GM18909 (cell line): ENCODE results near the gene GDF7.

Experiments used
- ATAC-seq: cut with Tn5 transposase; IDR thresholded peaks from one replicate; pipeline ENCODE4 v1.9.1; 2021; ENCODE audit warnings: mild to moderate bottlenecking; ENCODE audit not compliant: unreplicated experiment, poor library complexity

The GDF7 gene

GRCh38 chr2:20666304-20667150 is at the start of gene GDF7:
Gene GDF7 (plus strand): TSS chr2:20667144. CDS start chr2:20667240, 96 bp downstream.
- ATAC-seq: peak; percentile 30

DNA sequence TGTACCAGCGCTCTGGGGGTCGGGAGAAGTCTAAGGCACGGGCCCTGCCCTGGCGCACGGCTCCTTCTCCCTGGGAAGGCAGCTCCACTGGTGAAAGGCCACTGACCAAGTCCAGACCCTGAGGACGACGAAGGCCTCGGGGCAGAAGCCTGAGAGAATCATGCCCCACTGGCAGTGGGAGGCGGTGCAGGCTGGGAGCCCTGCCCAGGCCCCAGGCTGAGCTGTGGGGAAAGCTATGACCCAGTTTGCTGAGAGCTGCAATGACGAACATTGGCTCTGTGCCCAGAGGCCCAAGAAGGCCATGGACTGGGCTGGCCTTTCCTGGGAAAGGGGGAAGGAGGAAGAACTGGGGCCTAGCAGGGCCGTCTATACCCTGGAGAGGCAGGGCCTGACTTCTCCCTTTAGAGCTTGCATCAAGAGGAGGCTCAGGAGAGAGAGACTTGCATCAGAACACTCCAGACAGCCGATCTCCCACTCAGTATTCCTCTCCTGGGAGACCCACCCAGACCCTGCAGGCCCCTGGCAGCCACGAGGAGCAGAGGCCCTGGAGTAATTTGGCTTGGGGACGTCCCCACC is 49.0 kb upstream of the GDF7 start:
- ATAC-seq: no peak

DNA sequence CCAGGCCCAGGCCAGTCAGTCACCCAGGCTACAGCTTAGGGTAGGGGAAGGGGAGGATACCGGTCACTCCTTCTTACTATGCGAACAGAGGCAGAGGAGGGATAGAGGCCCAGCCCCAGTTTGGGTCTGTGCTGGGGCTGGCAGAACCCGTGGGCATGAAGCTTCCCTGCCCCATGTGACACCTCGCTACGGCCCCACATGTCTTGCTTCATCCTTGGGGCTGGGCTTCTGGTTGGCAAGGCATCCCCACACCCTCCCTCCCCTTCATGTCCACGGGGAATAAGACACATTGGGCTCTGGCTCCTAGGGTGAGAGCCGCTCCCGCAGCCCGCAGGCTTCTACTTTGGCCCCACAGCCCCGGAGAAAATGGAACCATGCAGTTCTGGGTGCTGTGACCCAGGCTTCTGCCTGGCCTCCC is 48.5 kb upstream of the GDF7 start:
- no peak for ATAC-seq

DNA sequence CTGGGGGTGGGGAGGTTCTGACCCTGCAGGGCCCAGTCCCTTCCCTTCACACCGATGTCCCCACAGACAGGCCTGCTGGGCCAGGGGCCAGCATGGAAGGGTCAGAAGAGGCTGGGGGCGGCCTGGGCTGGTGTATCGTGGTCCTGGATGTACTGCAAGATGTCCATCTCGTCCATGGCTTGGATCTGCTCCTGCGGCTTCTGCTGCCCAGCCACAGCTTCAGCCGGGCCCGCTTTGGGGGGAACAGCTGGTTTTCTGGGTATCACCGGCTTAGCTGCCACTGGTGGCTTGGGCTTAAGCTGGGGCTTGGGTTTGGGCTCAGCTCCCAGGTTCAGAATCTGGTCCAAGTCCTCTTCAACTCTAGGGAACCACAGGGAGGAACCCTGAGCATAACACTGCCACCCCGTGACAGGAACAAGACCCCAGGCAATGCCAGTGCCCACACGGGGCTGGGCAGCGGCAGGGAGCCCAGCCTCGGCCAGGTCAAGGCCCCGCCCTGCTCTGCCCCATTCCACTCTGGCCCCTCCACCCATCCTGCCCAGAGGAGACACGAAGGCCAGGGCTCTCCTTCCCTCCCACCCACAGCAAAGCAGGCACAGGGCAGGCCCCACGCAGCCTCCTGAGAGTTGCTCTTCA is 47.9 kb upstream of the GDF7 start:
- ATAC-seq: no peak

- no peak for ATAC-seq
Measured at GRCh38 chr2:20619624-20620024, 47.3 kb upstream of the GDF7 start.

- ATAC-seq: no peak
Measured at GRCh38 chr2:20620271-20620681, 46.7 kb upstream of the GDF7 start.

- ATAC-seq: no peak
Measured at GRCh38 chr2:20620696-20621365, 46.1 kb upstream of the GDF7 start.

GRCh38 chr2:20621366-20622295 is 45.3 kb upstream of the GDF7 start:
- no peak for ATAC-seq

DNA sequence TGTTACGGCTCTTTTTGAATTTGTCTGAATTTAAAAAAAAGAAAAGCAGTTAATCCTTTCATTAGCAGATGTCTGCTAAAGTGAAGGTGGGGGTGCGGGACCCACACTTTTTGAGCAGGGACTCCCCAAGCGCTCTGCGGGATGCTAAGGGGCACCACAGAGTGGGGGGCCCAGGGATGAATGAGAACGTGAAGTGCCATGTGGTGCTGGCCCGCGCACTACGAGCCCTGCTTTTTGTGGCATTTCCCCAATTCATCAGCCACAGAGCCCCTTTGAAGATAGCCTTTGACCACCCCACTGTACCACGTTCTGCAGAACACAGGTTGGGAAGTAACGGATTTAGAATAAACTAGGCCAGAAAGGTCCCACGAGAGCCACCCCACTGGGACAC is 44.7 kb upstream of the GDF7 start:
- ATAC-seq: no peak

DNA sequence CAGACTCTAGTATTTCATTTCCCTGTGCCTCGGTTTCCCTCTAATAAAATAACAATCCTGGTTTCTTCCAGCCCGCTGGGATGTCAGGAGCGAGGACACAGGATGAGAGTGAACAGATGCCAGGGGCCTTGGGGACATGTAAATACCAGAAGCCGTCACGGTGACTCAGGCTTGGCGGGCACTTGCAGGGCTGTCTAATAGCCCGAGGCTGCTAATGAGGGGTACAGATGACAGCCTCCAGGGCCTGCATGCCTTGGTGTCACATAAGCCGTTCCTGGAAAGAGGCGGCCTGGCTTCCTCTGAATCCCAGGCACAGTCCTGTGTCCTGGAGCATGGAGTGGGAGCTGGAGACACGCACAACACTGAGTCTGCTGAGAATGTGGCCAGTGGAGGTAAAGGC is 44.2 kb upstream of the GDF7 start:
- ATAC-seq: no peak

DNA sequence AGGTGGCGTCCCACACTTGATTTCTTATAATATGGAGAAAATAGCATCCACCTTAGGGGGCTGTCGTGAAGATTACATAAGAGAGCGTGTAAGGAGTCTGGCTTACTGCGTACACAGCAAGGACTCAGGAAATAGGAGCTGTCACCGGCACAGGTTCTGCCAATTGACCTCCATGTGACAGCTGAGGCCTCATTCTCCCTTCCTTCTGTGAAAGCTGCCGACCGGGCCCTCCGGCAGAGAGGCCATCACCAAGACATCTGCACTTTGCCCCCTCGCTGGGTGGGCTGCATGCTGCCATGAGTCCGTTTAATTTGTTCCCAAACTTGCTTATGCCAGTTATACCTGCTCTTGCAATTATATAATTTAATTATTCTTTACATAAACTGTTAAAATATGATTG is 43.7 kb upstream of the GDF7 start:
- ATAC-seq: no peak

- ATAC-seq: no peak
Measured at GRCh38 chr2:20623741-20624155, 43.2 kb upstream of the GDF7 start.

DNA sequence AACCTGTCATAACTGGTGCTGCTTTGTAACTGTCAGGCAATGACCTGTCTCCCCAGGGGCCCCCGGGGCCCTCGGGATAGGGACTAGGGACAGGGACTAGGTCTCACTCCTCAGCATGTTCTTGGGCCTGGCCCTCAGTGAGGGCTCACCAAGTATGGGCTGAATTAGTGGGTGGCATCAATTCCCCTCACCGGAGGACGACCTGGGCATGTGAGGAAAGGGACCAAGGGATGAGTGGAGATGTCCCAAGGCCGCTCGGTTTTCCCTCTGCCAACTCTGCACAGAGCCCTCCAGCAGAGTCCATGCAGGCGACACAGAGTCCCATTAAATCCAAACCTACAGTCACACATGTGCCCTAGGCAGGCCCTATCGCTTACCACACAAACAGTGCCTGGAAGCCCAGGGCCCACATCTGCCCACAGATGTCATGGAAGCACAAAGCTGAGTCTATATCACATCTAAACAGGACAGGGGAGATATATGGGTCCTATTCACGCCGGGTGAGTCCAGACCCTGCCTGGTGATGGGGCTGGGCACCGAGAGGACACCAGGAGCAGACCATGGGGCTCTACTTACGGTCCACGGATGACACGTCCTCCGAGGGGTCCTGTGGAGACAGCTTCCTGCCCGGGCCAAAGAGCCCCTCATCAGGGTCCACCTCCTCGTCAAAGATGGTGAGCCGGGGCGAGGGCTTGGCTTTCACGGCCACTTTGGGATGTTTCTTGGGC is 42.6 kb upstream of the GDF7 start:
- no peak for ATAC-seq

DNA sequence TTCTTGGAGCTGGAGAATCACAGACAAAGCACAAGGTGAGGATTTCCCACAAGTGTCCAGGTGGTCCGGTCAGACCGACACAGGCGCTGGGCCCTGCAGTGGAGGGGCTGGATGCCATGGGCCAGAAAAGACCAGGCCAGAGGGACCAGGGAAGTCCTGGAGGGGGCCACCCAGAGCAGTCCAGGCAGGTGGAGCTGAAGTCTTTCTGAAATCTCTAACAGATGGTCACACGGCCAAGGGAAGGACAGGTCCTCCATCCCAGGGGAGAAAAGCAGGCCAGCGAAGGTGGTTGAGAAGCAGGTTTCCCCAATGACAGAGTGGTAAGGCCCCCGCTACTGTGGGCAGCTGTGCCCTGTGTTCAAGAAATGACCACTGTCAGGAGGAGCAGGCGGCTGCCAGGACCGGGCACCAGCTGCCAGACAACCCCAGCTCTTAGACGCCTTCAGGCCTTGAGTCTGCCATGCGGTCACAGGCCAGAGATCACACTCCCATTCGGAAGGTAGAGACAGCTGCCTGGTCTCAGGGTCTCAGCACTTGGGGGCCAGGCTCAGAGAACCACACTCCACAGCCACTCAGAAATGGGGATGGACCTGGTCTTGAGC is 42.0 kb upstream of the GDF7 start:
- ATAC-seq: no peak

GRCh38 chr2:20625491-20626391 is 41.2 kb upstream of the GDF7 start:
- no peak for ATAC-seq

DNA sequence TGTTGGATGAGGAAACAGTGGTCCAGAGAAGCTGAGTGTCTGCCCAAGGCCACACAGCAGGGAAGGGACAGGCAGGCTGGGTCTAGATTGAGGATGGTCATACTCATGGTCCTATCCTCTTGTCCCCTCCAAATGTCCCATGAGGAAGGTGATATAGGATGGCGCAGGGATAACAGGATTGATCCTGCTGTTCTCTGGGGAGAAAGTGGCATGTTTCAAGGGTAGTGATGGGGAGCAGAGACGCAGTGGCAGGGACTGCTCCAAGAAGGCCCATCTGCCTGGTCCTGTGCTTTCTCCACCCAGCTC is 40.6 kb upstream of the GDF7 start:
- ATAC-seq: no peak

GRCh38 chr2:20626698-20627513 is 40.0 kb upstream of the GDF7 start:
- ATAC-seq: no peak
